SK-N-SH treated with all-trans-retinoic acid at 6 μM for 48 hours (cell line): Measurements from ENCODE around the gene SPATS2.

ENCODE experiments used
- ARNTL ChIP-seq: fragments of 450-650 bp; formaldehyde crosslinking; IDR thresholded peaks from 2 replicates; pipeline ENCODE4 v1.5.0; 2020; ENCODE audit warnings: low read depth, mild to moderate bottlenecking, moderate library complexity, borderline replicate concordance
- ISL1 ChIP-seq: fragments of 250-450 bp; sonication (Bioruptor Pico); IDR thresholded peaks from 2 replicates; pipeline ENCODE4 v2.1.2; 2022; ENCODE audit warnings: mild to moderate bottlenecking, moderate library complexity
- PATZ1 ChIP-seq: fragments of 250-450 bp; sonication (Bioruptor Pico); IDR thresholded peaks from 2 replicates; pipeline ENCODE4 v1.8.0; 2020; ENCODE audit warnings: mild to moderate bottlenecking, moderate library complexity, borderline replicate concordance
- POU6F1 ChIP-seq: fragments of 250-450 bp; sonication (Bioruptor Pico); IDR thresholded peaks from 2 replicates; pipeline ENCODE4 v1.8.0; 2021; ENCODE audit warnings: low read depth, mild to moderate bottlenecking, moderate library complexity, borderline replicate concordance
- RARB ChIP-seq: fragments of 250-450 bp; sonication (Bioruptor Pico); IDR thresholded peaks from 2 replicates; pipeline ENCODE4 v1.8.0; 2021; ENCODE audit warnings: mild to moderate bottlenecking, moderate library complexity
- SNAI2 ChIP-seq: fragments of 250-450 bp; sonication (Bioruptor Pico); IDR thresholded peaks from 2 replicates; pipeline ENCODE4 v1.5.0; 2020; ENCODE audit warnings: mild to moderate bottlenecking, moderate library complexity
- ZFP3 ChIP-seq: fragments of 250-450 bp; sonication (Bioruptor Pico); IDR thresholded peaks from 2 replicates; pipeline ENCODE4 v1.5.0; 2020; ENCODE audit warnings: mild to moderate bottlenecking, moderate library complexity
- ZNF70 ChIP-seq: fragments of 450-650 bp; formaldehyde crosslinking; IDR thresholded peaks from 2 replicates; pipeline ENCODE4 v1.5.0; 2020; ENCODE audit warnings: mild to moderate bottlenecking, moderate library complexity

- TF ChIP-seq ZFP3 (no peak), RARB (no peak), POU6F1 (CRISPR knock-in tag) (no peak), ISL1 (CRISPR knock-in tag) (no peak), PATZ1 (CRISPR knock-in tag) (no peak), ARNTL (CRISPR knock-in tag) (no peak), SNAI2 (CRISPR knock-in tag) (no peak), ZNF70 (CRISPR knock-in tag) (no peak)
Measured at GRCh38 chr12:49540229-49541139, 173.2 kb downstream of the SPATS2 start.
